Pulmonary artery endothelial cell (primary cell): Measurements from ENCODE around the gene ZNF48. TPM values are rescaled to one million over a fixed set of nuclear protein-coding genes. Genes with fewer than 3 reads are reported as not detected.

Experiments
- DNase-seq: peaks from one replicate; pipeline ENCODE4 v3.0.0-alpha.2; 2011; ENCODE audit warnings: low read depth, low spot score
- total RNA-seq: library from RNA; depleted of rRNA; stranded (reverse); fragments of >200 nt; gene quantifications from 2 replicates; pipeline ENCODE4 v1.2.3, GENCODE V29; 2014

The ZNF48 gene
- total RNA-seq, 1 donor from 2014 or later = 15.6 TPM

GRCh38 chr16:30358990-30359870, 36.0 kb upstream of the ZNF48 start:
- no peak for DNase-seq

- DNase-seq = no peak
Measured at GRCh38 chr16:30359871-30360170, 35.4 kb upstream of the ZNF48 start.

GRCh38 chr16:30361180-30361579, 34.0 kb upstream of the ZNF48 start:
- no peak for DNase-seq

- no peak for DNase-seq
Measured at GRCh38 chr16:30365200-30365599, 30.0 kb upstream of the ZNF48 start.

- DNase-seq = no peak
Measured at GRCh38 chr16:30366511-30366910, 28.7 kb upstream of the ZNF48 start.

- DNase-seq = no peak
Measured at GRCh38 chr16:30367349-30368009, 27.7 kb upstream of the ZNF48 start.

GRCh38 chr16:30368122-30368791, 27.0 kb upstream of the ZNF48 start:
- DNase-seq = no peak

- DNase-seq = no peak
Measured at GRCh38 chr16:30368792-30369090, 26.5 kb upstream of the ZNF48 start.

GRCh38 chr16:30369091-30369937, 25.9 kb upstream of the ZNF48 start:
- no peak for DNase-seq

- no peak for DNase-seq
Measured at GRCh38 chr16:30369938-30370455, 25.2 kb upstream of the ZNF48 start.

- DNase-seq = peak; percentile 100
Measured at GRCh38 chr16:30370456-30371247, 24.6 kb upstream of the ZNF48 start, which contains the start of gene TBC1D10B. Gene TBC1D10B, minus strand, starts transcription at chr16:30370494. Its CDS starts 311 bp downstream, at chr16:30370183.

- DNase-seq = no peak
Measured at GRCh38 chr16:30371248-30371816, 23.9 kb upstream of the ZNF48 start.

GRCh38 chr16:30372038-30372712, 23.0 kb upstream of the ZNF48 start:
- DNase-seq = no peak

GRCh38 chr16:30372725-30373124, 22.5 kb upstream of the ZNF48 start:
- DNase-seq = no peak

GRCh38 chr16:30374538-30374937, 20.7 kb upstream of the ZNF48 start, which contains the start of gene MYL11:
Gene MYL11, plus strand, starts transcription at chr16:30374802. Its CDS starts 56 bp downstream, at chr16:30374858.
- DNase-seq = no peak

GRCh38 chr16:30375864-30376263, 19.4 kb upstream of the ZNF48 start:
- DNase-seq = no peak

GRCh38 chr16:30376461-30376902, 18.7 kb upstream of the ZNF48 start:
- no peak for DNase-seq

GRCh38 chr16:30377050-30377811, 18.0 kb upstream of the ZNF48 start:
- no peak for DNase-seq

- peak; percentile 76 for DNase-seq
Measured at GRCh38 chr16:30377812-30378235, 17.4 kb upstream of the ZNF48 start.
